B cell (primary cell): ENCODE data around the gene XRCC1. TPM values are rescaled to one million over a fixed set of nuclear protein-coding genes. Genes with fewer than 3 reads are reported as not detected.
"Not testable (repeated sequence)": the region's sequence is repeated elsewhere in the genome, so short reads cannot be mapped to it uniquely, and the experiment has no call there.

Source experiments
- ATAC-seq: fragments of 200-7000 bp; cut with Tn5 transposase; one replicate; pipeline ENCODE4 v1.10.0; 2021; ENCODE audit warnings: low read depth, mild to moderate bottlenecking, moderate number of reproducible peaks, moderate library complexity
- CTCF ChIA-PET: fragments of 350-600 bp; sonication (Branson Sonifier 250); formaldehyde crosslinking; loops from one replicate; lab custom pipeline; 2021; ENCODE audit warnings: antibody characterized with exemption, inconsistent platforms; lab: Charles Lee
- POLR2A ChIA-PET: fragments of 350-600 bp; sonication (Branson Sonifier 250); formaldehyde crosslinking; loops from one replicate; lab custom pipeline; 2021; ENCODE audit warnings: antibody characterized with exemption; lab: Charles Lee
- DNase-seq: peaks from one replicate; pipeline ENCODE4 v3.0.0; 2013
- H2AFZ ChIP-seq: 2 replicates; pipeline ENCODE4 v1.6.1; 2012; ENCODE audit warnings: mild to moderate bottlenecking, low read depth, low read length; ENCODE audit not compliant: insufficient read depth, poor library complexity, severe bottlenecking
- H3K27ac ChIP-seq, 2 donors: 1 replicate in 1 of 2; 2 replicates in 1 of 2; pipeline ENCODE4 v1.5.1; 2012 to 2013; ENCODE audit warnings: low read length in 2 of 2, mild to moderate bottlenecking in 2 of 2, moderate library complexity in 1 of 2
- H3K27me3 ChIP-seq, 4 experiments: fragments of 200-600 bp in 1 of 4; sonication (generic) in 1 of 4; replicated peaks in 1 of 4; 1 replicate in 2 of 4; 2 replicates in 2 of 4; pipeline versions ENCODE4 v1.6.1 to v1.7.0; 2013 to 2016; ENCODE audit warnings: low read length in 3 of 4, mild to moderate bottlenecking in 2 of 4, mixed read lengths in 1 of 4, moderate library complexity in 1 of 4; ENCODE audit not compliant: insufficient read depth in 4 of 4, control insufficient read depth in 3 of 4; ENCODE audit errors: control extremely low read depth in 1 of 4
- H3K36me3 ChIP-seq, 2 experiments: replicated peaks in 1 of 2; 1 replicate in 1 of 2; 2 replicates in 1 of 2; pipeline versions ENCODE4 v1.6.1 to v1.7.1; 2013; ENCODE audit warnings: low read length in 1 of 2; ENCODE audit not compliant: insufficient read depth in 2 of 2, control insufficient read depth in 1 of 2; ENCODE audit errors: control extremely low read depth in 1 of 2, extremely low read depth in 1 of 2
- H3K4me1 ChIP-seq, 2 donors: fragments of 200-600 bp in 1 of 2; sonication (generic) in 1 of 2; 1 replicate in 1 of 2; 2 replicates in 1 of 2; pipeline versions ENCODE4 v1.5.1 to v1.6.1; 2013 to 2017; ENCODE audit warnings: low read length in 2 of 2; ENCODE audit not compliant: control insufficient read depth in 2 of 2, insufficient read depth in 2 of 2
- H3K4me2 ChIP-seq: replicated peaks from 2 replicates; pipeline ENCODE3; 2012; ENCODE audit warnings: mild to moderate bottlenecking, low read depth, low read length; ENCODE audit not compliant: poor library complexity, severe bottlenecking
- H3K4me3 ChIP-seq, 5 experiments: fragments of 200-600 bp in 1 of 5; sonication (generic) in 1 of 5; 1 replicate in 3 of 5; 2 replicates in 2 of 5; pipeline versions ENCODE4 v1.5.1 to v1.7.0; 2011 to 2016; ENCODE audit warnings: low read length in 4 of 5, mild to moderate bottlenecking in 4 of 5, low read depth in 2 of 5, control low read depth in 1 of 5, moderate library complexity in 1 of 5; ENCODE audit not compliant: insufficient read depth in 1 of 5; ENCODE audit errors: control extremely low read depth in 1 of 5, extremely low read depth in 1 of 5
- H3K79me2 ChIP-seq: fragments of 200-600 bp; sonication (generic); one replicate; pipeline ENCODE4 v1.6.0; 2016; ENCODE audit warnings: low read length; ENCODE audit not compliant: control insufficient read depth, insufficient read depth
- H3K9ac ChIP-seq: fragments of 200-600 bp; sonication (generic); 2 replicates; pipeline ENCODE4 v1.6.1; 2017; ENCODE audit warnings: mild to moderate bottlenecking, low read length, moderate library complexity
- H3K9me3 ChIP-seq, 3 donors: one replicate each; pipeline versions ENCODE4 v1.6.1 to v1.7.1; 2013; ENCODE audit warnings: low read length in 2 of 3; ENCODE audit not compliant: control insufficient read depth in 2 of 3, insufficient read depth in 1 of 3; ENCODE audit errors: control extremely low read depth in 1 of 3
- H4K20me1 ChIP-seq: 2 replicates; pipeline ENCODE4 v1.6.0; 2012; ENCODE audit warnings: mild to moderate bottlenecking, low read length; ENCODE audit not compliant: insufficient read depth, control insufficient read depth, poor library complexity, severe bottlenecking
- H3K27ac Mint-ChIP-seq: one replicate; pipeline ENCODE4 v1.8.0; 2021; ENCODE audit warnings: mixed read lengths
- H3K27me3 Mint-ChIP-seq: one replicate; pipeline ENCODE4 v1.8.0; 2021; ENCODE audit warnings: mixed read lengths
- H3K4me1 Mint-ChIP-seq: one replicate; pipeline ENCODE4 v1.8.0; 2021; ENCODE audit warnings: mixed read lengths
- H3K4me3 Mint-ChIP-seq: one replicate; pipeline ENCODE4 v1.8.0; 2021; ENCODE audit warnings: mixed read lengths
- H3K9me3 Mint-ChIP-seq: one replicate; pipeline ENCODE4 v1.8.0; 2022; ENCODE audit warnings: mixed read lengths; ENCODE audit not compliant: insufficient read depth
- EZH2 ChIP-seq: IDR thresholded peaks from 2 replicates; pipeline ENCODE4 v1.6.1; 2012; ENCODE audit warnings: borderline replicate concordance, low read depth, mild to moderate bottlenecking, moderate library complexity, low read length; ENCODE audit not compliant: insufficient read depth, poor library complexity, severe bottlenecking
- WGBS: methylation state at CpG from one replicate; pipeline ENCODE4 v1.1.5; 2013; ENCODE audit warnings: missing lambda C conversion rate; ENCODE audit not compliant: insufficient coverage; 5-methylcytosine and 5-hydroxymethylcytosine counted together
- intact Hi-C: fragments of 100-400 bp; cut with micrococcal nuclease; formaldehyde crosslinking; loops from one replicate; pipeline ENCODE4 v1.10.0; 2022
- polyA plus RNA-seq: library from polyadenylated mRNA; depleted of rRNA; stranded (reverse); fragments of >200 nt; gene quantifications from 2 replicates; pipeline ENCODE4 v1.2.3, GENCODE V29; 2012
- total RNA-seq, 2 donors: library from RNA; stranded (reverse); fragments of 120-200 nt in 1 of 2; gene quantifications; 1 replicate in 1 of 2; 2 replicates in 1 of 2; pipeline versions ENCODE4 v1.2.3 to v1.2.4, GENCODE V29; 2013 to 2022
- TF ChIP-seq, protein P1 (sequence below): fragments of 200-600 bp; IDR thresholded peaks from one replicate; pipeline ENCODE4 v1.8.0; 2022; ENCODE audit warnings: antibody characterized with exemption, mild to moderate bottlenecking

The XRCC1 gene
- total and polyA plus RNA-seq, 2 donors (not counting 1 experiment from before 2014, with no cell fraction given), result 34.6 to 38.2 TPM

DNA sequence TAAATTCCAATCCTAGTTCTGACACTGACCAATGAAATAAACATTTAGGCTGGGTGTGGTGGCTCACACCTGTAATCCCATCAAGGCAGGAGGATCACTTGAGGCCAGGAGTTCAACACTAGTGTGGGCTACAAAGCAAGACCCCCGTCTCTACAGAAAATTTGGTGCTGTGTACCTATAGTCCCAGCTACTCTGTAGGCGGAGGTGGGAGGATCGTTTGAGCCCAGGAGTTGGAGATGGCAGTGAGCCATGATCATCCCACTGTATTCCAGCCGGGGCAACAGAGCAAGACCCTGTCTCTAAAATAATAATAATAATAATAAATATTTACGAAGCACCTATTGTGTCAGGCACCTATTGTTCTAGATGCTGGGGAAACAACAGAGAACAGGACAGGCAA lies 13.9 kb upstream of the XRCC1 start:
- Histone ChIP-seq H3K79me2 (peaks cover 26% of the 10 kb centered on the region), H3K27ac (peak overlapping the region in 1 of 2 donors; percentile 80), H4K20me1 (peaks cover 3% of the 10 kb centered on the region), H3K9ac (no peak overlapping the region), H3K36me3 (peaks cover 0 to 18% of the 10 kb centered on the region in 2 experiments), H3K4me3 (no peak overlapping the region), H2AFZ (no peak overlapping the region), H3K9me3 (peaks cover 0 to 8% (median 0%) of the 10 kb centered on the region in 3 donors), H3K27me3 (no peaks in the 10 kb centered on the region), H3K4me1 (peaks cover 24 to 41% of the 10 kb centered on the region in 2 donors), H3K4me2 (peak overlapping the region; percentile 22)
- ATAC-seq (no peak), DNase-seq (no peak)
- ChIA-PET CTCF (interaction anchor here (0.6 to 2.0 kb wide), 4 partner anchors 14 to 142 kb away, joined by 3 to 8 read pairs (median 4); no protein-coding TSS in a partner anchor), POLR2A (interaction anchor here (0.5 to 0.6 kb wide), 2 partner anchors 10 to 30 kb away, joined by 4 to 9 read pairs; no protein-coding TSS in a partner anchor)
- Mint-ChIP-seq H3K4me1 (peaks cover 45% of the 10 kb centered on the region), H3K27me3 (no peaks in the 10 kb centered on the region), H3K27ac (peak overlapping the region; percentile 85), H3K4me3 (peak overlapping the region; percentile 4), H3K9me3 (no peaks in the 10 kb centered on the region)
- intact Hi-C loops, result no loop called here
- 100% methylated on average over 1 of the region's 5 CpGs for WGBS
- TF ChIP-seq, protein P1, sequence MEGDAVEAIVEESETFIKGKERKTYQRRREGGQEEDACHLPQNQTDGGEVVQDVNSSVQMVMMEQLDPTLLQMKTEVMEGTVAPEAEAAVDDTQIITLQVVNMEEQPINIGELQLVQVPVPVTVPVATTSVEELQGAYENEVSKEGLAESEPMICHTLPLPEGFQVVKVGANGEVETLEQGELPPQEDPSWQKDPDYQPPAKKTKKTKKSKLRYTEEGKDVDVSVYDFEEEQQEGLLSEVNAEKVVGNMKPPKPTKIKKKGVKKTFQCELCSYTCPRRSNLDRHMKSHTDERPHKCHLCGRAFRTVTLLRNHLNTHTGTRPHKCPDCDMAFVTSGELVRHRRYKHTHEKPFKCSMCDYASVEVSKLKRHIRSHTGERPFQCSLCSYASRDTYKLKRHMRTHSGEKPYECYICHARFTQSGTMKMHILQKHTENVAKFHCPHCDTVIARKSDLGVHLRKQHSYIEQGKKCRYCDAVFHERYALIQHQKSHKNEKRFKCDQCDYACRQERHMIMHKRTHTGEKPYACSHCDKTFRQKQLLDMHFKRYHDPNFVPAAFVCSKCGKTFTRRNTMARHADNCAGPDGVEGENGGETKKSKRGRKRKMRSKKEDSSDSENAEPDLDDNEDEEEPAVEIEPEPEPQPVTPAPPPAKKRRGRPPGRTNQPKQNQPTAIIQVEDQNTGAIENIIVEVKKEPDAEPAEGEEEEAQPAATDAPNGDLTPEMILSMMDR, result no peak
- TF ChIP-seq EZH2, result no peak

DNA sequence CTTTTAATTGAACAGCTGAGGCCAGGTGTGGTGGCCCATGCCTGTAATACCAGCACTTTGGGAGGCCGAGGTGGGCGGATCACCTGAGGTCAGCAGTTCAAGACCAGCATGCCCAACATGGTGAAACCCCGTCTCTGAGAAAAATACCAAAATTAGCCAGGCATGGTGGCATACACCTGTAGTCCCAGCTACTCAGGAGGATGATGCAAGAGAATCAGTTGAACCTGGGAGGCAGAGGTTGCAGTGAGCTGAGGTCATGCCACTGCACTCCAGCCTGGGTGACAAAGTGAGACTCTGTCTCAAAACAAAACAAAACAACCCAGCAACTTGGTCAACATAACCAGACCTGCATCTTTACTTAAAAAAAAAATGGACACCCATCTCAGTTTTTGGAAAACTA lies 11.7 kb upstream of the XRCC1 start:
- H3K27ac ChIP-seq, CTCF ChIA-PET, DNase-seq, H3K4me3 ChIP-seq, H3K4me3 Mint-ChIP-seq, H3K27me3 Mint-ChIP-seq, H3K9me3 Mint-ChIP-seq, intact Hi-C loops, POLR2A ChIA-PET, H4K20me1 ChIP-seq, H3K27me3 ChIP-seq, H3K27ac Mint-ChIP-seq, H3K9me3 ChIP-seq, H2AFZ ChIP-seq, ATAC-seq, H3K36me3 ChIP-seq, H3K4me2 ChIP-seq, H3K9ac ChIP-seq: not testable (repeated sequence)
- peaks cover 34 to 57% of the 10 kb centered on the region in 2 donors for H3K4me1 ChIP-seq
- 100% methylated on average over 2 of the region's 3 CpGs for WGBS
- peaks cover 49% of the 10 kb centered on the region for H3K4me1 Mint-ChIP-seq
- H3K79me2 ChIP-seq, result peaks cover 11% of the 10 kb centered on the region
